SK-MEL-5 (cell line): Measurements from ENCODE around the gene DNM3. TPM values are rescaled to one million over a fixed set of nuclear protein-coding genes. Genes with fewer than 3 reads are reported as not detected.
A peak's percentile ranks its signal among the peaks of the same experiment; 100 is the strongest.

Experiments used
- DNase-seq: peaks from one replicate; pipeline ENCODE4 v3.0.0-alpha.2; 2016; ENCODE audit warnings: low read depth, low spot score
- in situ Hi-C: cut with HindIII; loops from 2 replicates; pipeline ENCODE4 v1.10.0; 2016; ENCODE audit warnings: low sequenced_read_pairs, high pct_unique_total_duplicates, low pct_unique_long_range_greater_than_20kb
- total RNA-seq: library from RNA; depleted of rRNA; stranded (reverse); fragments of >200 nt; shearing (Covaris generic); gene quantifications from 2 replicates; pipeline ENCODE4 v1.2.3, GENCODE V29; 2014

Gene DNM3
- total RNA-seq, 1 experiment from 2014 or later = 0.79 TPM

- DNase-seq = peak; percentile 50
- in situ Hi-C loops = loop anchor here (10.0 kb wide), 1 partner anchor 179 kb away; no protein-coding TSS in a partner anchor
These were observed 142.3 kb downstream of the DNM3 start for GRCh38 chr1:171983584-171983983.

GRCh38 chr1:171984262-171984661 is 143.0 kb downstream of the DNM3 start:
- DNase-seq = no peak
- in situ Hi-C loops = loop anchor here (10.0 kb wide), 1 partner anchor 179 kb away; no protein-coding TSS in a partner anchor

- peak; percentile 55 for DNase-seq
- in situ Hi-C loops = loop anchor here (10.0 kb wide), 1 partner anchor 180 kb away; no protein-coding TSS in a partner anchor
These were observed 143.7 kb downstream of the DNM3 start for GRCh38 chr1:171984850-171985485.

- peak; percentile 50 for DNase-seq
- in situ Hi-C loops = loop anchor here (10.0 kb wide), 1 partner anchor 181 kb away; no protein-coding TSS in a partner anchor
These were observed 144.3 kb downstream of the DNM3 start for GRCh38 chr1:171985639-171986038.

- in situ Hi-C loops = loop anchor here (10.0 kb wide), 1 partner anchor 184 kb away; no protein-coding TSS in a partner anchor
- no peak for DNase-seq
These were observed 147.1 kb downstream of the DNM3 start for GRCh38 chr1:171988243-171988885.

GRCh38 chr1:171990371-171990770 is 149.1 kb downstream of the DNM3 start:
- no peak for DNase-seq
- in situ Hi-C loops = no loop called here

- in situ Hi-C loops = no loop called here
- no peak for DNase-seq
These were observed 153.0 kb downstream of the DNM3 start for GRCh38 chr1:171994293-171994692.

- in situ Hi-C loops = no loop called here
- DNase-seq = no peak
These were observed 154.3 kb downstream of the DNM3 start for GRCh38 chr1:171995573-171995972.

- in situ Hi-C loops = no loop called here
- no peak for DNase-seq
These were observed 156.6 kb downstream of the DNM3 start for GRCh38 chr1:171997936-171998335.

GRCh38 chr1:171998711-171999110 is 157.4 kb downstream of the DNM3 start:
- in situ Hi-C loops = no loop called here
- peak; percentile 28 for DNase-seq

GRCh38 chr1:171999756-172000155 is 158.5 kb downstream of the DNM3 start:
- no peak for DNase-seq

GRCh38 chr1:172001288-172001687 is 160.0 kb downstream of the DNM3 start:
- no peak for DNase-seq
- in situ Hi-C loops = no loop called here

More at GRCh38 chr1:171999756-172000155, 158.5 kb downstream of the DNM3 start:
- in situ Hi-C loops = no loop called here

GRCh38 chr1:172002725-172003345 is 161.5 kb downstream of the DNM3 start:
- in situ Hi-C loops = no loop called here
- peak; percentile 71 for DNase-seq

- in situ Hi-C loops = no loop called here
- DNase-seq = no peak
These were observed 162.7 kb downstream of the DNM3 start for GRCh38 chr1:172003766-172004530.

GRCh38 chr1:172004671-172005070 is 163.4 kb downstream of the DNM3 start:
- in situ Hi-C loops = no loop called here

GRCh38 chr1:172005856-172006255 is 164.6 kb downstream of the DNM3 start:
- DNase-seq = no peak
- in situ Hi-C loops = no loop called here

More at GRCh38 chr1:172004671-172005070, 163.4 kb downstream of the DNM3 start:
- DNase-seq = no peak

- no peak for DNase-seq
- in situ Hi-C loops = no loop called here
These were observed 165.4 kb downstream of the DNM3 start for GRCh38 chr1:172006660-172007059.
